GM12891 (cell line): ENCODE data around the gene FOXS1.

Source experiments
- POLR2A ChIP-seq: IDR thresholded peaks from 2 replicates; pipeline ENCODE4 v1.6.1; 2011; ENCODE audit warnings: low read depth, low read length, control low read depth
- POLR2AphosphoS5 ChIP-seq: IDR thresholded peaks from 2 replicates; pipeline ENCODE4 v1.6.1; 2011; ENCODE audit warnings: low read depth, low read length, control low read depth
- TAF1 ChIP-seq: IDR thresholded peaks from 2 replicates; pipeline ENCODE4 v1.6.1; 2011; ENCODE audit warnings: low read depth, low read length, control low read depth

DNA sequence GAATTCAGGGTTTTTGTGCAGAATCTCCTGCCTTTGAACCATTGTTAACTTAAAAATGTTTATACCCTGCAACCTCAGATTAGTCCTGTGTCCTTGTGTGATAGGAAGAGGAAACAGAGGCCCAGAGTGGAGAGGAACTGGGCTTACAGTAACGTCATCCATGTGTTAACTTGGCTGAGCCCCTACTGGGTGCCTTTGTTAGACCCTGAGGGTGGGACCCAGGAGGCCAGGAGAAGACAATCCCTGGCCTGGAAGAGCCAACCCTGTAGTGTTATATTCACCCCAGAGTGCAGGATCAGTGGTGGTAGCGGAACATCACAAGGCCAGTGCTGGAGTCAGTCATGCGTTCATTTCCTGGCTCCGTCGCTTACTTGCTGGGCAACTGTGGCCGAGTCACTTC lies 15.7 kb downstream of the FOXS1 start:
- no peak for TF ChIP-seq POLR2A
- TF ChIP-seq TAF1 = no peak
- TF ChIP-seq POLR2AphosphoS5 = no peak
